HG03442 (cell line): ENCODE results near the gene GAS2L1.

Source experiments
- ATAC-seq: cut with Tn5 transposase; IDR thresholded peaks from one replicate; pipeline ENCODE4 v1.9.1; 2021; ENCODE audit warnings: mild to moderate bottlenecking, moderate library complexity; ENCODE audit not compliant: unreplicated experiment

Gene GAS2L1

GRCh38 chr22:29306175-29306834 lies at the start of gene GAS2L1:
TSS of gene GAS2L1 (plus strand) at chr22:29306650. CDS start at chr22:29308106, 1,456 bp downstream.
- no peak for ATAC-seq

GRCh38 chr22:29257751-29258181 lies 48.7 kb upstream of the GAS2L1 start:
- ATAC-seq: no peak

- no peak for ATAC-seq
Observed at GRCh38 chr22:29258407-29259252, 47.8 kb upstream of the GAS2L1 start.

GRCh38 chr22:29259253-29259899 lies 47.1 kb upstream of the GAS2L1 start:
- no peak for ATAC-seq

GRCh38 chr22:29260031-29260560 lies 46.4 kb upstream of the GAS2L1 start:
- no peak for ATAC-seq

GRCh38 chr22:29260601-29261315 lies 45.7 kb upstream of the GAS2L1 start:
- ATAC-seq: no peak

- no peak for ATAC-seq
Observed at GRCh38 chr22:29263791-29264276, 42.6 kb upstream of the GAS2L1 start.

GRCh38 chr22:29265305-29265704 lies 41.1 kb upstream of the GAS2L1 start:
- ATAC-seq: no peak

- no peak for ATAC-seq
Observed at GRCh38 chr22:29265929-29266328, 40.5 kb upstream of the GAS2L1 start.

GRCh38 chr22:29266564-29267461 lies 39.6 kb upstream of the GAS2L1 start:
- ATAC-seq: no peak

GRCh38 chr22:29267462-29267857 lies 39.0 kb upstream of the GAS2L1 start:
- no peak for ATAC-seq

- peak; percentile 76 for ATAC-seq
Observed at GRCh38 chr22:29267858-29268510, 38.5 kb upstream of the GAS2L1 start, which contains the start of the genes EWSR1 and RHBDD3. TSS of gene EWSR1 (plus strand) at chr22:29268268. CDS start at chr22:29268337, 69 bp downstream. TSS of gene RHBDD3 (minus strand) at chr22:29267981. CDS start at chr22:29265626, 2,355 bp downstream.

GRCh38 chr22:29268511-29269229 lies 37.8 kb upstream of the GAS2L1 start:
- ATAC-seq: peak; percentile 15

- ATAC-seq: no peak
Observed at GRCh38 chr22:29269230-29269604, 37.2 kb upstream of the GAS2L1 start.

- no peak for ATAC-seq
Observed at GRCh38 chr22:29269731-29270474, 36.5 kb upstream of the GAS2L1 start.

- no peak for ATAC-seq
Observed at GRCh38 chr22:29270475-29271271, 35.8 kb upstream of the GAS2L1 start.

GRCh38 chr22:29272624-29273023 lies 33.8 kb upstream of the GAS2L1 start:
- ATAC-seq: no peak
